SK-N-SH (cell line): ENCODE data around the gene MATN1. TPM values are rescaled to one million over a fixed set of nuclear protein-coding genes. Genes with fewer than 3 reads are reported as not detected.

Source experiments
- CTCF ChIA-PET: fragments of 300-600, 350-600 bp; formaldehyde crosslinking; extraction: SDS; loops from one replicate; lab custom pipeline; 2021; lab: Yijun Ruan, JAX
- POLR2A ChIA-PET: fragments of 350-600 bp; sonication (Branson Sonifier 250); formaldehyde crosslinking; extraction: SDS; loops from one replicate; lab custom pipeline; 2020; ENCODE audit warnings: antibody characterized with exemption, inconsistent platforms; lab: Yijun Ruan, JAX
- DNase-seq: peaks from one replicate; pipeline ENCODE4 v3.0.0; 2012
- H2AFZ ChIP-seq: fragments of 200-600 bp; sonication (generic); 2 replicates; pipeline ENCODE4 v1.8.1; 2016; ENCODE audit warnings: antibody characterized with exemption, mild to moderate bottlenecking, low read depth
- H3F3A ChIP-seq: fragments of 200-600 bp; sonication (generic); replicated peaks from 2 replicates; pipeline ENCODE3; 2016; ENCODE audit warnings: antibody characterized with exemption, mild to moderate bottlenecking; ENCODE audit not compliant: insufficient read depth
- H3K27ac ChIP-seq, 2 experiments: fragments of 200-500 bp in 1 of 2; fragments of 200-600 bp in 1 of 2; sonication (Bioruptor generic) in 1 of 2; sonication (generic), shearing (Covaris generic) in 1 of 2; 2 replicates each; pipeline versions ENCODE4 v1.5.1 to v1.6.1; 2014 to 2016; ENCODE audit warnings: low read depth in 2 of 2, inconsistent platforms in 1 of 2, low read length in 1 of 2, mild to moderate bottlenecking in 1 of 2, mixed read lengths in 1 of 2
- H3K27me3 ChIP-seq: fragments of 200-600 bp; sonication (generic), shearing (Covaris generic); 2 replicates; pipeline ENCODE4 v1.6.1; 2016; ENCODE audit warnings: mixed run types; ENCODE audit not compliant: insufficient read depth
- H3K36me3 ChIP-seq, 2 experiments: fragments of 200-500 bp in 1 of 2; fragments of 200-600 bp in 1 of 2; sonication (Bioruptor generic) in 1 of 2; sonication (generic) in 1 of 2; replicated peaks in 1 of 2; 2 replicates each; pipeline versions ENCODE3 to v1.5.1; 2014 to 2016; ENCODE audit warnings: low read length in 1 of 2, mild to moderate bottlenecking in 1 of 2; ENCODE audit not compliant: insufficient read depth in 2 of 2, control insufficient read depth in 1 of 2
- H3K4me1 ChIP-seq, 2 experiments: fragments of 200-500 bp in 1 of 2; fragments of 200-600 bp in 1 of 2; sonication (Bioruptor generic) in 1 of 2; sonication (generic), shearing (Covaris generic) in 1 of 2; 2 replicates each; pipeline versions ENCODE4 v1.5.1 to v1.6.1; 2014 to 2016; ENCODE audit warnings: low read depth in 1 of 2, low read length in 1 of 2, mixed run types in 1 of 2; ENCODE audit not compliant: insufficient read depth in 2 of 2, control insufficient read depth in 1 of 2
- H3K4me2 ChIP-seq: fragments of 200-600 bp; sonication (generic), shearing (Covaris generic); 2 replicates; pipeline ENCODE4 v1.6.1; 2017; ENCODE audit warnings: mixed run types
- H3K4me3 ChIP-seq, 2 experiments: fragments of 200-500 bp in 1 of 2; fragments of 200-600 bp in 1 of 2; sonication (Bioruptor generic) in 1 of 2; sonication (generic), shearing (Covaris generic) in 1 of 2; 2 replicates each; pipeline versions ENCODE4 v1.5.1 to v1.8.1; 2014 to 2016; ENCODE audit warnings: low read depth in 2 of 2, inconsistent platforms in 1 of 2, low read length in 1 of 2, mild to moderate bottlenecking in 1 of 2, mixed read lengths in 1 of 2, moderate library complexity in 1 of 2
- H3K79me2 ChIP-seq: fragments of 200-600 bp; sonication (generic); 2 replicates; pipeline ENCODE4 v1.8.1; 2017; ENCODE audit warnings: mild to moderate bottlenecking; ENCODE audit not compliant: insufficient read depth
- H3K9ac ChIP-seq: fragments of 200-600 bp; sonication (generic); 2 replicates; pipeline ENCODE4 v1.6.1; 2017; ENCODE audit warnings: mixed run types
- H3K9me2 ChIP-seq: fragments of 200-600 bp; sonication (generic); 2 replicates; pipeline ENCODE4 v1.6.1; 2017; ENCODE audit warnings: mixed run types
- H3K9me3 ChIP-seq: fragments of 200-600 bp; sonication (generic); 2 replicates; pipeline ENCODE4 v1.6.1; 2017; ENCODE audit warnings: mixed run types, mild to moderate bottlenecking, moderate library complexity
- H4K20me1 ChIP-seq: fragments of 200-600 bp; sonication (generic); 2 replicates; pipeline ENCODE4 v1.6.1; 2017; ENCODE audit warnings: mild to moderate bottlenecking, mixed run types; ENCODE audit not compliant: insufficient read depth
- ELF1 ChIP-seq: IDR thresholded peaks from 2 replicates; pipeline ENCODE4 v1.4.0; 2012
- EP300 ChIP-seq, 2 experiments: IDR thresholded peaks; 2 replicates each; pipeline versions ENCODE4 v1.4.0 to v1.6.1; 2012; ENCODE audit warnings: borderline replicate concordance in 1 of 2, low read depth in 1 of 2, low read length in 1 of 2
- FOXJ3 ChIP-seq: sonication (generic); formaldehyde crosslinking; IDR thresholded peaks from 2 replicates; pipeline ENCODE4 v1.5.1; 2020; ENCODE audit warnings: mild to moderate bottlenecking, missing genetic modification reagents
- GATA2 ChIP-seq: sonication (generic); formaldehyde crosslinking; IDR thresholded peaks from 2 replicates; pipeline ENCODE4 v1.5.0; 2020; ENCODE audit warnings: mild to moderate bottlenecking, missing genetic modification reagents
- IRF3 ChIP-seq: fragments of 150-350 bp; IDR thresholded peaks from 2 replicates; pipeline ENCODE4 v1.6.1; 2016; ENCODE audit warnings: mild to moderate bottlenecking, low read depth, low read length
- MEF2A ChIP-seq: IDR thresholded peaks from 2 replicates; pipeline ENCODE4 v1.4.0; 2012; ENCODE audit warnings: low read depth, borderline replicate concordance
- NRF1 ChIP-seq: IDR thresholded peaks from 2 replicates; pipeline ENCODE4 v1.6.1; 2012; ENCODE audit warnings: low read depth, mild to moderate bottlenecking, low read length
- PBX3 ChIP-seq: IDR thresholded peaks from 2 replicates; pipeline ENCODE4; 2012
- RAD21 ChIP-seq: IDR thresholded peaks from 2 replicates; pipeline ENCODE4 v1.6.1; 2012; ENCODE audit warnings: mild to moderate bottlenecking, low read length
- REST ChIP-seq: IDR thresholded peaks from 2 replicates; pipeline ENCODE4 v1.6.1; 2012; ENCODE audit warnings: mild to moderate bottlenecking, low read depth, low read length, moderate library complexity
- SIN3A ChIP-seq: IDR thresholded peaks from 2 replicates; pipeline ENCODE4 v1.6.1; 2012; ENCODE audit warnings: low read depth, mild to moderate bottlenecking, low read length, moderate library complexity, borderline replicate concordance
- TAF1 ChIP-seq: IDR thresholded peaks from 2 replicates; pipeline ENCODE4 v1.6.1; 2012; ENCODE audit warnings: low read depth, mild to moderate bottlenecking, low read length, moderate library complexity, borderline replicate concordance
- USF2 ChIP-seq: fragments of 150-350 bp; IDR thresholded peaks from 2 replicates; pipeline ENCODE4 v1.6.1; 2017; ENCODE audit warnings: antibody characterized with exemption, low read length, low read depth, borderline replicate concordance
- WGBS: methylation state at CpG from one replicate; pipeline ENCODE4 v1.1.6; 2017; ENCODE audit warnings: low lambda C conversion rate; 5-methylcytosine and 5-hydroxymethylcytosine counted together
- polyA plus RNA-seq, 3 experiments: library from polyadenylated mRNA; depleted of rRNA; stranded (reverse); fragments of >200 nt; gene quantifications; 2 replicates each; pipeline ENCODE4 v1.2.3, GENCODE V29; 2012

MATN1 gene
- polyA plus RNA-seq, 1 of the 3 experiments (the other 2 are of a cell fraction) = 0.23 TPM

- Histone ChIP-seq H4K20me1 (no peaks in the 10 kb centered on the region), H3K4me2 (no peak overlapping the region), H3K36me3 (no peaks in the 10 kb centered on the region), H3K9me2 (no peaks in the 10 kb centered on the region), H2AFZ (no peak overlapping the region), H3K4me1 (peaks cover 0 to 11% of the 10 kb centered on the region in 2 experiments; a peak in 1 of 4 replicates), H3K4me3 (no peak overlapping the region), H3K9ac (no peak overlapping the region), H3K27me3 (no peaks in the 10 kb centered on the region), H3K27ac (no peak overlapping the region), H3F3A (no peaks in the 10 kb centered on the region), H3K9me3 (no peaks in the 10 kb centered on the region), H3K79me2 (no peaks in the 10 kb centered on the region)
- ChIA-PET CTCF (interaction anchor here (1.1 kb wide), 1 partner anchor 312 kb away, joined by 3 read pairs; no protein-coding TSS in a partner anchor), POLR2A (no interaction called here)
- TF ChIP-seq ELF1 (no peak), TAF1 (no peak), REST (no peak), NRF1 (no peak), USF2 (no peak), PBX3 (no peak)
- no peak for DNase-seq
- WGBS = 39% methylated on average over 6 of the region's 7 CpGs
Observed at GRCh38 chr1:30665216-30666010, 58.0 kb downstream of the MATN1 start.

GRCh38 chr1:30664103-30664755 is 59.2 kb downstream of the MATN1 start:
- H3K79me2 ChIP-seq = no peaks in the 10 kb centered on the region
- H3K9me3 ChIP-seq = no peaks in the 10 kb centered on the region
- no peak overlapping the region for H3K4me2 ChIP-seq
- H3K9ac ChIP-seq = no peak overlapping the region
- H3K4me3 ChIP-seq = no peak overlapping the region
- H3K36me3 ChIP-seq = no peaks in the 10 kb centered on the region
- no peak overlapping the region for H3K27ac ChIP-seq
- peaks cover 0 to 11% of the 10 kb centered on the region in 2 experiments; a peak in 1 of 4 replicates for H3K4me1 ChIP-seq
- DNase-seq = no peak
- H3K9me2 ChIP-seq = no peaks in the 10 kb centered on the region
- no peak overlapping the region for H2AFZ ChIP-seq
- H3K27me3 ChIP-seq = no peaks in the 10 kb centered on the region
- no peaks in the 10 kb centered on the region for H3F3A ChIP-seq
- CTCF ChIA-PET = interaction anchor here (1.1 kb wide), 1 partner anchor 311 kb away, joined by 3 read pairs; no protein-coding TSS in a partner anchor
- H4K20me1 ChIP-seq = no peaks in the 10 kb centered on the region
- WGBS = 61% methylated on average over 17 of the region's 17 CpGs
- POLR2A ChIA-PET = no interaction called here
- TF ChIP-seq GATA2 (CRISPR knock-in tag) = no peak
- TF ChIP-seq RAD21 = no peak
- no peak for TF ChIP-seq USF2
- TF ChIP-seq MEF2A = no peak
- TF ChIP-seq IRF3 = no peak
- no peak for TF ChIP-seq SIN3A
- no peak for TF ChIP-seq EP300 (IDR thresholded peaks at IDR 0.05; ENCODE audit: borderline replicate concordance in 1 of 2, low read depth in 1 of 2, low read length in 1 of 2)
- no peak for TF ChIP-seq FOXJ3 (CRISPR knock-in tag)
